Large intestine (tissue), 3 donors: ENCODE results near the gene ADAMTS13. TPM values are rescaled to one million over a fixed set of nuclear protein-coding genes. Genes with fewer than 3 reads are reported as not detected.

Source experiments
- DNase-seq, 2 donors: peaks; one replicate each; pipeline versions ENCODE4 v3.0.0 to v3.0.0-alpha.2; 2013
- H3K27ac ChIP-seq: one replicate; pipeline ENCODE4 v1.5.1; 2013; ENCODE audit warnings: low read length
- H3K27me3 ChIP-seq: 2 replicates; pipeline ENCODE4 v1.6.1; 2013; ENCODE audit warnings: low read length; ENCODE audit not compliant: control insufficient read depth, insufficient read depth
- H3K36me3 ChIP-seq: 2 replicates; pipeline ENCODE4 v1.6.1; 2013; ENCODE audit warnings: low read length; ENCODE audit not compliant: control insufficient read depth, insufficient read depth
- H3K4me1 ChIP-seq: one replicate; pipeline ENCODE4 v1.6.1; 2013; ENCODE audit warnings: low read length; ENCODE audit not compliant: control insufficient read depth, insufficient read depth
- H3K4me3 ChIP-seq: one replicate; pipeline ENCODE4 v1.5.1; 2013; ENCODE audit warnings: low read length
- H3K9me3 ChIP-seq: one replicate; pipeline ENCODE4 v1.6.1; 2013; ENCODE audit warnings: mild to moderate bottlenecking, low read depth, low read length, moderate library complexity; ENCODE audit not compliant: control insufficient read depth
- WGBS: methylation state at CpG from one replicate; pipeline ENCODE4 v1.1.5; 2013; ENCODE audit warnings: low lambda C conversion rate; ENCODE audit not compliant: insufficient coverage; 5-methylcytosine and 5-hydroxymethylcytosine counted together
- polyA plus RNA-seq: library from polyadenylated mRNA; unstranded; fragments of 120-200 nt; gene quantifications from one replicate; pipeline ENCODE4 v1.2.1, GENCODE V29; 2013

ADAMTS13 gene
- polyA plus RNA-seq, 1 donor = 10.4 TPM

DNA sequence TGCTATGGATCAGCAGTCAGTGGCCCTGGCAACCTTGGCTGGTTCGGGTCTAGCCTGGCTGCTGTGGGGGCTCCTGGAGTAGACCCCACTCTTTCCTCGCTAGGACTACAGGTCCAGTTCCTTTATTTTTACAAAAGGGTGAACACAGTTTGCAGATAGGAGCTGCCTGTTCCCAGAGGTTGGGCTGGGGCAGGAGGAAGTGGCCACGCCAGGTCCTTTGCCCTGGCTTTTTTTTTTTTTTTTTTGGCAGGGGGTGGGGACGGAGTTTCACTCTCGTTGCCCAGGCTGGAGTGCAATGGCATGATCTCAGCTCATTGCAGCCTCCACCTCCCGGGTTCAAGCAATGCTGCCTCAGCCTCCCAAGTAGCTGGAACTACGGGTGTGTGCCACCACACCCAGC, 48.8 kb downstream of the ADAMTS13 start:
- H3K4me1 ChIP-seq = no peaks in the 10 kb centered on the region
- WGBS = no CpG with 5 or more reads among the region's 7 CpGs
- H3K36me3 ChIP-seq = peaks cover 19% of the 10 kb centered on the region
- no peaks in the 10 kb centered on the region for H3K27me3 ChIP-seq
- no peak overlapping the region for H3K4me3 ChIP-seq
- H3K27ac ChIP-seq = no peak overlapping the region
- H3K9me3 ChIP-seq = peaks cover 3% of the 10 kb centered on the region
- no peak for DNase-seq

DNA sequence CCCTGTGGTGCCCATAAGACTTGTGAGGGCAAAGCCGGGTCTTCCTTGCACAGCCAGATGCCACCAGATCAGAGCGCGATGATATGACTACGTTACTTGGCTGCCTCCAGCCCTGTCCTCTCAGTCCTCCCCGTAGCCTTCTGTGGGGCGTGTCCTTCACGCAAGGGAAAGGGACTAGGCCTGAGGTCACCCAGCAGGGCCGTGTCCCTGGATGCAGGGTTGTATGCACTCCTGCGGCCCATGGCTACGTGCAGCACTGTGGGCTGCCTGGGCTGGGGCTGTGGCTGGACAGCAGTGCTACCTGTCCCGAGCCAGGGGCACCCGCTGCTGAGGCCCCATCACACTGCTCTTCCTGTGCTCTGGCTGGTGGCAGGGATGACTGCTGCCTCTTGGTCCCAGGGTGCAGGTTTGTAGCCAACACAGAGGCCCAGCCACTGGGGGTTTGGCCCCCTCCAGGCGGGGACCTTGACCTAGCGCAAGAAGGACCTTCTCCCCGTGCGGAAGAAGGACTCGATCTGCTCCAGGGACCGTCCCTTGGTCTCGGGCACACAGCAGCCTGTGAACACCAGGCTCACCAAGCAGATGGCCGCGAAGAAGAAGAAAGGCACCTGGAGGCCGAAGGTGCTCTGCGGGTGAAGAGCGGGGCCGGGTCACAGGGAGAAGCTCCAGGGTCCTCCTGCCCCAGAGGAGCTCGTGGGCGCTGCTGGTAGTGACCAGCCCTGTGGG, 49.5 kb downstream of the ADAMTS13 start:
- H3K4me3 ChIP-seq = no peak overlapping the region
- DNase-seq = no peak
- WGBS = no CpG with 5 or more reads among the region's 27 CpGs
- peaks cover 18% of the 10 kb centered on the region for H3K36me3 ChIP-seq
- H3K4me1 ChIP-seq = no peaks in the 10 kb centered on the region
- H3K9me3 ChIP-seq = peaks cover 3% of the 10 kb centered on the region
- H3K27ac ChIP-seq = no peak overlapping the region
- no peaks in the 10 kb centered on the region for H3K27me3 ChIP-seq

DNA sequence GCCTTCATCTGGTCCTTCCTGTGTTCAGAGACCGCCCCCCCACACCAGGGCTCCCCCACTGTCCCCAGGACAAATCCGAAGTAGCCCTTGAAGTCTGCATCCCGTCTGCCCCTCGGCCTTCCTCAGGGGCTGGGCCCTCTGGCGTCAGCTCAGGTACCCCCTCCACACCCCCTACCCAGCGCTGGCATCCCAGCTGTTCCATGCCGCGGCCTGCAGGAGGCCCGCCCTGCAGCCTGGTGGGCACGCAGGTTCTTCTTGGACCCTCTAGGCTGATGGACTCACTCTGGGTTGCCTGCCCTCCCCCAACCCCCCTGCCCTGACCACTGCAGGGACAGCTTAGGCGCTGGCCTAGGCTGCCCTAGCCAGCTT, 50.1 kb downstream of the ADAMTS13 start:
- no peak for DNase-seq
- peaks cover 18% of the 10 kb centered on the region for H3K36me3 ChIP-seq
- H3K9me3 ChIP-seq = peaks cover 3% of the 10 kb centered on the region
- H3K4me3 ChIP-seq = no peak overlapping the region
- WGBS = no CpG with 5 or more reads among the region's 11 CpGs
- H3K27me3 ChIP-seq = no peaks in the 10 kb centered on the region
- H3K27ac ChIP-seq = no peak overlapping the region
- no peaks in the 10 kb centered on the region for H3K4me1 ChIP-seq

DNA sequence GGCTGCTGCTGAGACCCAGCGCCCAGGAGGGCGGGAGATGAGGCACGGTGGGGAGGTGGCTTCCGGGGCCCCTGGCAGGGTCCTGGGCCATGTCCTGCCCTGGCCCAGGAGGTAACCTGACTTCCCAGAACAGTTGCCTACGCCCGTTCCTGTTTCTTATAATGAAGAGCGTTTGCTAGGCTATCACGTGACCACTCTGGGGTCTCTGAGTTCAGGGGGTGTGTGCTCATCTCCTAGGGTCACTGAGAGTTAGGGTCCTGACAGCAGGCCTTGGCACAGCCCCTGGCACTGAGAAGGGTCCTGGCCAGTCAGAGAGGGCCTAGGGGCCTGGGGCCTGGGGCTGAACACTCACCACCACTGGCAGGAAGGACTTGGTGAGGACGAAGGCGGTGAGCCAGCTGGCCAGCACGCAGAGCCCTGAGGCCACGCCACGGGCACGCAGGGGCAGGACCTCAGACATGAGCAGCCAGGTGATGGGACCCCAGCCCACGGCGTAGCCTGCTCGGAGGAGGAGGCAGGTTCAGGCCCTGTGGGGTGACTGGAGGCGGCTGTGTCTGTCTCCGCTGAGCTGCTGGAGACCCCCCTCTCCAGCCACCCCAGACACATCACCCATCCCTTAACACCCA, 50.7 kb downstream of the ADAMTS13 start:
- Histone ChIP-seq H3K9me3 (peaks cover 3% of the 10 kb centered on the region), H3K27ac (no peak overlapping the region), H3K4me3 (no peak overlapping the region), H3K36me3 (peaks cover 18% of the 10 kb centered on the region), H3K27me3 (peaks cover 3% of the 10 kb centered on the region), H3K4me1 (no peaks in the 10 kb centered on the region)
- no CpG with 5 or more reads among the region's 19 CpGs for WGBS
- DNase-seq = no peak

DNA sequence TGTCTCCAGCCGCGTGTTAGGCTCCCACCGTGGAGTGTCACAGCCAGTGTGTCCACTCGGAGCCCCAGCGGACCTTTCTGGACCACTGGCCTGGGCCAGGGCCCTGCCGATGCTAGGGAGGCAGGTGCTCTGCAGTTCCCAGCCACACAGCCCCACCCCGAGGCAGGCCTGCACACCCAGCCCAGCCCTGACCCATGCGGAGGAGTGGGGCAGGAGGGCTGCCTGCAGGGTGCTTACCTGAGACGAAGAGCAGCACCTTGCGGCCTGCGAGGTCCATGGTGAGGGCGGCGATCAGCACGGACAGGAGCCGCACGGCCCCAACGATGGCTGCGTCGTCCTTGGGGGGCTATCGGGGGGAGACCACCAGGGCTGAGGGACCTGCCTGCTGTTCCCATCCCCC, 51.6 kb downstream of the ADAMTS13 start:
- peaks cover 12% of the 10 kb centered on the region for H3K27me3 ChIP-seq
- no CpG with 5 or more reads among the region's 20 CpGs for WGBS
- no peak overlapping the region for H3K27ac ChIP-seq
- peaks cover 11% of the 10 kb centered on the region for H3K36me3 ChIP-seq
- H3K9me3 ChIP-seq = peaks cover 5% of the 10 kb centered on the region
- DNase-seq = no peak
- H3K4me1 ChIP-seq = no peaks in the 10 kb centered on the region
- no peak overlapping the region for H3K4me3 ChIP-seq

DNA sequence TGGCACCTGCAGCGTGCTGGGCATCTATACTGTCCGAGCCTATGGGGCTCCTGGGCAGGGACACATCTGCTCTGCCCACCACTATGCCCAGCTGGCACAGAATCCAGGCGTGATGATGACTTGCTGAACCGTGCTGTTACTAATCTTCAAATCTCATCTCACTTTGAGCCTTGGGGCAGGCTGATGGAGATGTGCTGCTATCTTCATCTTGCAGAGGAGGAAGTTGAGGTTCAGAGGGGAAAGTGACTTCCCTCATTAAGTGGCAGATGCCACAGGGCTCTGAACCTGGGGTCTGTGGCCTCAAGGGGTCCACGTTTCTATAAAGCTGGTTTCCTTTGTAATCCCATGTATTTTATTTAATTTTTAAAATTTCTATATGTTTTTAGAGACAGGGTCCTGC, 52.0 kb downstream of the ADAMTS13 start:
- 40% methylated on average over 1 of the region's 5 CpGs for WGBS
- peaks cover 6% of the 10 kb centered on the region for H3K36me3 ChIP-seq
- no peaks in the 10 kb centered on the region for H3K4me1 ChIP-seq
- no peak overlapping the region for H3K4me3 ChIP-seq
- no peak overlapping the region for H3K27ac ChIP-seq
- DNase-seq = no peak
- H3K27me3 ChIP-seq = peaks cover 15% of the 10 kb centered on the region
- peaks cover 5% of the 10 kb centered on the region for H3K9me3 ChIP-seq

DNA sequence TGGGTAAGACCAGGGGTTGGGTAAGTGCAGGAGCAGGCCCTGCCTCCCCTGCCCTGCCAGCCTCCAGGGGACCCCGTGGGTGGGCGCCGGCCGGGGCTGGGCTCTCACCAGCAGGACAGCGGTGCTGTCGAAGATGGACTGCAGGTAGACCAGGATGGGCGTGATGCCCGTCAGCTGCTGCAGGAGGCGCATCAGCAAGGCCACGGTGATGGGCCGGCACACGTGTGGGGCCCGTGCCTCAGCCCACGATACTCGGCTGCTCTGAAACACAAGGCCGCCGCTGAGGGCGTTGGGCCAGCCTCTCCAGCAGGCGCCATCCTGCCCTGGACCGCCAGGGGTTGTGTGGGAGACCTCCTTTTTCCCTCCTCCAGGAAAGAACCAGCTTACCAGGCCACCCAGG, 52.7 kb downstream of the ADAMTS13 start:
- Histone ChIP-seq H3K4me3 (no peak overlapping the region), H3K4me1 (no peaks in the 10 kb centered on the region), H3K36me3 (peaks cover under 1% of the 10 kb centered on the region), H3K27me3 (peaks cover 22% of the 10 kb centered on the region), H3K9me3 (peaks cover 5% of the 10 kb centered on the region), H3K27ac (no peak overlapping the region)
- WGBS = no CpG with 5 or more reads among the region's 20 CpGs
- no peak for DNase-seq

DNA sequence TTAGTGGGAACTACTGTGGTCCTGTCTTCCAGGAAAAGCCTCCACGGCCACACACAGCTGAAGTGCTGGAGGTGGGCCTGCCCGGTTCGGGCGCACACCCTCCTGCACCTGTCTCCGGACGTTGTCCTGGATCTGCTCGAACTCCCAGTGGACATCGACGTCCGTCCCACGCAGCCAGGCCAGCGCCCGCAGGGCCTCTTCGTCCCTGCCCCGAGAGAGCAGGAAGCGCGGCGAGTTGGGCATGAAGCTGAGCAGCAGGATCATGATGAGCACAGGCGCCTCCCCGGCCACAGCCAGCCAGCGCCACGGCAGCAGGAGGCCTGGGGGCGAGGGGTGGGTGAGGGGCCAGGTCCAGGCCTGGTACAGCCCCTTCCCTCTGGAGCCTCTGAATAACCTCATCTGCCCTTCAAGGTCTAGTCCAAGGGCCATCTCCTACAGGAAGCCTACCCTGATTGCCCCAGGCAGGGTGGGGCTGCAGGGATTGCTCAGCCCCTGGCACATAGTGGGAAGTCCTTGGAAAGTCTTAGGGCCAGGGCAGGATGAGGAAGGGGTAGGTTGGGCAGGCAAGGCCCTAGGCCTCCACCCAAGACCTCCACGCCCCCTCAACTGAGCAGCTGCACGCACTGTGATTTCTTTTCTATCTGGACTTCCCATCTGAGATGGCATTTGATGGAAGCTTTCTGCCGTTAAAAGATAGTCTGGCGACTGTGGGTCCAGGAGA, 53.3 kb downstream of the ADAMTS13 start:
- WGBS = no CpG with 5 or more reads among the region's 27 CpGs
- H3K27ac ChIP-seq = no peak overlapping the region
- H3K4me3 ChIP-seq = no peak overlapping the region
- no peaks in the 10 kb centered on the region for H3K36me3 ChIP-seq
- no peaks in the 10 kb centered on the region for H3K4me1 ChIP-seq
- no peak for DNase-seq
- peaks cover 25% of the 10 kb centered on the region for H3K27me3 ChIP-seq
- H3K9me3 ChIP-seq = peaks cover 5% of the 10 kb centered on the region

DNA sequence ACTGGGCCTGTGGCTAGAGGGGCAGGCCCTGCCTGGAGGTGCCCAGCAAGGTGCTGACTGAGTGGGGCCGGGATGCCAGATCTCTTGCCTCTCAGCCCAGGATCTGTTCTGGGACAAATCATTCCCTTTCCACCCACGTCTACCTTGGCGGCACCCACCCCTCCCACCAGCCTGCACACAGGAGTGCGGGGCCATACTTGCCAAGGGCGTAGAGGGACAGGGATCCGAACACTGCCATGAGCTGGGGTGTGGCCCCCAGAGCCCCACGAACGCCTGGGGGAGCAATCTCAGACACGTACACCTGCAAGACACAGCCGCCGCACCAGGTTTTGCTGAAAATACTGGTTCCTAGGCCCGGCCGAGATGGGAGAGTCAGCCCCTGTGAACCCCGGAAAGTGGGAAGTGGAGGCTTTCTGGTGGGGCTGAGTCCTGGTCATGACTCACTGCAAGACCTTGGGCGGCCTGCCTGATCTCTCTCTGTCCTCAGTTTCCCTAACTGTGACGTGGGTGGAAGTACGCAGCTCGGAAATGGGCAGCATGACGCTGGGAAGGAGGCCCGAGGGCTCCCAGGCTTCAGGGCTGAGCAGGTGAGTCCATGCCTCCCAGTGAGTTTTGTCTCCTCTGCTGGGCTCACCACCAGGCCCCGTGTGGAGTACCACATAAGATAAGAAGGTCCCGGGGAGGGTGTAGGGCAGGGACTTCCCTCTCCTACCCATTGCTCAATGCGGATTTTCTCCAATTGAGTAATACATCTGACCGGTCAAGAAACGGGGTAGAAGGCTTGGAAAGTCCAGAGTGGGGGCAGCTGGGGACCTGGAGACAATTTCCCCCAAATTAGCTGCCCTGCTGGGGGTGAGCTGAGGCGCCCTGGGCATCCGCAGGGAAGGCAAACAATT, 54.1 kb downstream of the ADAMTS13 start:
- no peaks in the 10 kb centered on the region for H3K4me1 ChIP-seq
- no peak overlapping the region for H3K4me3 ChIP-seq
- no peak overlapping the region for H3K27ac ChIP-seq
- H3K36me3 ChIP-seq = no peaks in the 10 kb centered on the region
- peaks cover 32% of the 10 kb centered on the region for H3K27me3 ChIP-seq
- no peak for DNase-seq
- H3K9me3 ChIP-seq = peaks cover 5% of the 10 kb centered on the region
- no CpG with 5 or more reads among the region's 27 CpGs for WGBS

DNA sequence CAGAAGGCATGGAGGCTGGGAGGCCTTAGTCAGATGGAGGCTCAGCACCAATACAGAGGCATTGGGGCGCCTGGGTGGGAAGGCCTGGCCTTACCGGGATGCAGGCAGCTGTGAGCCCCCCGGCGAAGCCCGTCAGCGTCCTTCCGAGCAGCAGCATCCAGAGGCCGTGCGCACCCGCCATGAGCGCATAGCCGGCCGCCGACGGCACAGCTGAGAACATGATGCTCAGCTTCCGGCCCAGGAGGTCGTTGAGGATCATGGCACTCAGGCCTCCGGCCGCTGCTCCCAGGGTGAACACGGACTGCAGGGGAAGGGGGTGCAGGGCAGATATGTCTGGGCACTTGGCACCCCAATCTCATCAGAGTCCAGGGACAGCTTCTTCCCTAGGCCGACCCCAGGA, 54.8 kb downstream of the ADAMTS13 start:
- no CpG with 5 or more reads among the region's 21 CpGs for WGBS
- H3K27ac ChIP-seq = no peak overlapping the region

More for the DNA sequence above, 54.8 kb downstream of the ADAMTS13 start:
- peaks cover 5% of the 10 kb centered on the region for H3K9me3 ChIP-seq
- DNase-seq = no peak
- no peaks in the 10 kb centered on the region for H3K36me3 ChIP-seq
- no peak overlapping the region for H3K4me3 ChIP-seq
- peaks cover 32% of the 10 kb centered on the region for H3K27me3 ChIP-seq
- H3K4me1 ChIP-seq = no peaks in the 10 kb centered on the region
